Endodermal cell (in vitro differentiated cells): ENCODE results near the gene FKBP14. TPM values are rescaled to one million over a fixed set of nuclear protein-coding genes. Genes with fewer than 3 reads are reported as not detected.

Experiments
- DNase-seq: peaks from one replicate; pipeline ENCODE4 v3.0.0-alpha.2; 2017
- H3K27ac ChIP-seq: 2 replicates; pipeline ENCODE4 v1.5.1; 2013; ENCODE audit warnings: mild to moderate bottlenecking, low read depth, low read length, moderate library complexity
- H3K27me3 ChIP-seq: 2 replicates; pipeline ENCODE4 v1.6.1; 2013; ENCODE audit warnings: mild to moderate bottlenecking, low read length, moderate library complexity; ENCODE audit not compliant: insufficient read depth, control insufficient read depth, poor library complexity, severe bottlenecking
- H3K36me3 ChIP-seq: 2 replicates; pipeline ENCODE4 v1.7.0; 2013; ENCODE audit warnings: mild to moderate bottlenecking, low read length, moderate library complexity; ENCODE audit not compliant: control insufficient read depth, insufficient read depth
- H3K4me1 ChIP-seq: one replicate; pipeline ENCODE4 v1.7.0; 2013; ENCODE audit warnings: low read length; ENCODE audit not compliant: control insufficient read depth, insufficient read depth
- H3K4me3 ChIP-seq: 2 replicates; pipeline ENCODE4 v1.5.1; 2013; ENCODE audit warnings: mild to moderate bottlenecking, low read length, moderate library complexity
- H3K9ac ChIP-seq: 2 replicates; pipeline ENCODE4 v1.6.1; 2013; ENCODE audit warnings: mild to moderate bottlenecking, low read length, moderate library complexity; ENCODE audit not compliant: poor library complexity, severe bottlenecking; ENCODE audit errors: extremely low read depth
- H3K9me3 ChIP-seq: 2 replicates; pipeline ENCODE4 v1.6.1; 2013; ENCODE audit warnings: mild to moderate bottlenecking, low read length, moderate library complexity; ENCODE audit not compliant: control insufficient read depth
- H3K27ac Mint-ChIP-seq: 2 replicates; pipeline ENCODE4 v1.8.0; 2020; ENCODE audit warnings: mixed read lengths
- H3K27me3 Mint-ChIP-seq: 2 replicates; pipeline ENCODE4 v1.8.0; 2021; ENCODE audit warnings: mild to moderate bottlenecking, mixed read lengths; ENCODE audit not compliant: insufficient read depth
- H3K36me3 Mint-ChIP-seq: 2 replicates; pipeline ENCODE4 v1.8.0; 2020; ENCODE audit warnings: low read depth, mixed read lengths
- H3K4me1 Mint-ChIP-seq: 2 replicates; pipeline ENCODE4 v1.8.0; 2020; ENCODE audit warnings: mixed read lengths
- H3K4me3 Mint-ChIP-seq: 2 replicates; pipeline ENCODE4 v1.8.0; 2020; ENCODE audit warnings: mild to moderate bottlenecking, moderate library complexity, mixed read lengths
- H3K9me3 Mint-ChIP-seq: 2 replicates; pipeline ENCODE4 v1.8.0; 2020; ENCODE audit warnings: mild to moderate bottlenecking, mixed read lengths
- WGBS, 2 experiments: methylation state at CpG; one replicate each; pipeline versions ENCODE4 v1.1.5 to v1.1.7; 2013; ENCODE audit warnings: missing lambda C conversion rate in 2 of 2, mixed read lengths in 1 of 2; ENCODE audit not compliant: insufficient coverage in 1 of 2, insufficient read length in 1 of 2; 5-methylcytosine and 5-hydroxymethylcytosine counted together
- total RNA-seq, 2 donors: library from RNA; stranded (reverse); fragmentation: NEBNext Ultra II Directional in 1 of 2; extraction: Animal tissue kit (Norgen Biotek cat#: 25700) in 1 of 2; gene quantifications; 2 replicates in 1 of 2; 3 replicates in 1 of 2; pipeline ENCODE4 v1.2.1, GENCODE V29; 2021
- TF ChIP-seq, protein P1 (sequence below): fragments of 200-600 bp; sonication (generic); conservative IDR thresholded peaks from 2 replicates; pipeline ENCODE4 v1.5.0; 2021; ENCODE audit warnings: antibody characterized with exemption, mild to moderate bottlenecking

Gene FKBP14
- total RNA-seq, 2 donors from 2014 or later: 15.1 to 24.8 TPM

DNA sequence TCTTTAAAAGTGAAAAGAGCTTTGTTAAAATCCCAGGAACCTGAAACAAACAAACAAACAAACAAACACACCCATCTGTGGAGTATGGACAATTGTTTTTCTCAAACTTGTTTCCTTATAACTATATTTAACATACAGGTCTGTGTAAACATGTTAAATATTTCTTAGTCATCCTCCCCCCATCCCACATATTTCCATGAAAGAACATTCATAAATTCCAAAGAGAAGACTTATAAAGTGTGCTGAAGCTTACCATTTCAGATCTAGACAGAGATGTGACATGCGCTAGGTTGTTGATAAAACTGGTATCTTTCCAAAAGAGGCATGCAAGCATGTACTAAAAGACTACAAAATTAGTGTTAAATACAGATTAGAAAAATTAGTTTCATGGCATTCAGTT lies 6.5 kb downstream of the FKBP14 start:
- H3K27me3 Mint-ChIP-seq: no peaks in the 10 kb centered on the region
- H3K36me3 Mint-ChIP-seq: peaks cover 29% of the 10 kb centered on the region
- no peak for DNase-seq
- H3K4me3 Mint-ChIP-seq: no peak overlapping the region
- H3K4me3 ChIP-seq: no peak overlapping the region
- H3K27ac ChIP-seq: no peak overlapping the region
- no peaks in the 10 kb centered on the region for H3K9me3 Mint-ChIP-seq
- no peaks in the 10 kb centered on the region for H3K27me3 ChIP-seq
- no peaks in the 10 kb centered on the region for H3K9me3 ChIP-seq
- no peak overlapping the region for H3K9ac ChIP-seq
- H3K4me1 ChIP-seq: no peaks in the 10 kb centered on the region
- H3K27ac Mint-ChIP-seq: peak overlapping the region; percentile 31
- H3K4me1 Mint-ChIP-seq: peaks cover 12% of the 10 kb centered on the region
- peaks cover 41% of the 10 kb centered on the region for H3K36me3 ChIP-seq
- 88% methylated on average over 1 of the region's 1 CpG for WGBS, 2 experiments
- TF ChIP-seq, protein P1, sequence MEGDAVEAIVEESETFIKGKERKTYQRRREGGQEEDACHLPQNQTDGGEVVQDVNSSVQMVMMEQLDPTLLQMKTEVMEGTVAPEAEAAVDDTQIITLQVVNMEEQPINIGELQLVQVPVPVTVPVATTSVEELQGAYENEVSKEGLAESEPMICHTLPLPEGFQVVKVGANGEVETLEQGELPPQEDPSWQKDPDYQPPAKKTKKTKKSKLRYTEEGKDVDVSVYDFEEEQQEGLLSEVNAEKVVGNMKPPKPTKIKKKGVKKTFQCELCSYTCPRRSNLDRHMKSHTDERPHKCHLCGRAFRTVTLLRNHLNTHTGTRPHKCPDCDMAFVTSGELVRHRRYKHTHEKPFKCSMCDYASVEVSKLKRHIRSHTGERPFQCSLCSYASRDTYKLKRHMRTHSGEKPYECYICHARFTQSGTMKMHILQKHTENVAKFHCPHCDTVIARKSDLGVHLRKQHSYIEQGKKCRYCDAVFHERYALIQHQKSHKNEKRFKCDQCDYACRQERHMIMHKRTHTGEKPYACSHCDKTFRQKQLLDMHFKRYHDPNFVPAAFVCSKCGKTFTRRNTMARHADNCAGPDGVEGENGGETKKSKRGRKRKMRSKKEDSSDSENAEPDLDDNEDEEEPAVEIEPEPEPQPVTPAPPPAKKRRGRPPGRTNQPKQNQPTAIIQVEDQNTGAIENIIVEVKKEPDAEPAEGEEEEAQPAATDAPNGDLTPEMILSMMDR: no peak

DNA sequence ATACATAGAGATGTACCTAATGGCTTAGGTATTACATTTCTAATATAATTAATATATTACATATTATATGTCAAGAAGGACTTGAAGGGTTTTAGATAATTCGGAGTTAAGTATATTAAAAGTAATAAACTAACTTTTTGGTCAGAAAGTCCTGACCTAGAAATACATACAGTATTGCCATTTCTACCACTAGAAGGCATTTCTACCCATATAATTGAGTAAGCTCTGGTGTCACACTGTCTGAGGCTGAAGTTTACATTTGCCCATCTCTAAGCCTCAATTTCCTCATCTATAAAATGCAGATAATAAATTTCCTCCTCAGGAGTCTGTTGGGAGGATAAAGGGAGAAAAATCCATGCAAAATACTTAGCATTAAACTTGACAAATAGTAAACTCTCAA lies 7.1 kb downstream of the FKBP14 start:
- Mint-ChIP-seq H3K4me3 (no peak overlapping the region), H3K27ac (peak overlapping the region; percentile 31), H3K36me3 (peaks cover 32% of the 10 kb centered on the region), H3K9me3 (no peaks in the 10 kb centered on the region), H3K27me3 (no peaks in the 10 kb centered on the region), H3K4me1 (peaks cover 8% of the 10 kb centered on the region)
- Histone ChIP-seq H3K9me3 (no peaks in the 10 kb centered on the region), H3K4me3 (no peak overlapping the region), H3K27ac (no peak overlapping the region), H3K4me1 (no peaks in the 10 kb centered on the region), H3K36me3 (peaks cover 46% of the 10 kb centered on the region), H3K27me3 (no peaks in the 10 kb centered on the region), H3K9ac (no peak overlapping the region)
- TF ChIP-seq, protein P1: peak; percentile 17
- WGBS, 2 experiments: no CpG with 5 or more reads among the region's 1 CpG
- no peak for DNase-seq

DNA sequence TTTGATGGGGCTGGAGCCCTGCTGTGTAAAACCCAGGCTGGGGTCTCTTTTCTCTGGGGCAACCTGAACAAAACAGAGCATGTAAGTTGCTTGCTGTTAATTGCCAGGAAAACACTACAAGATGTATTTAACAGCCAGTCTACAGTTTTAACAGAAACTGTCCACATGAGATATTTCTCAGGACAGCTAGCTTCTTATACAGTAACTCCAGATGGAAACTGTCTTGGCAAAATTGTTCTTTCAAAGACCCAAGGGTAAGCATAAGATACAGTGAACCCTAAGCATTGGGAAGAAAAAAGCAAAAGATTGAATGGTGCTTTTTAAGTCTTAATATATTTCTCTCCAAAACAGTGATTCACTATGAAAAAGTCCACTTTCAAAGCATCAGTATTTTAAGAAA lies 8.1 kb downstream of the FKBP14 start:
- peaks cover 30% of the 10 kb centered on the region for H3K36me3 Mint-ChIP-seq
- H3K9ac ChIP-seq: no peak overlapping the region
- H3K27ac Mint-ChIP-seq: no peak overlapping the region
- H3K4me1 ChIP-seq: no peaks in the 10 kb centered on the region
- H3K27ac ChIP-seq: no peak overlapping the region
- no peak overlapping the region for H3K4me3 Mint-ChIP-seq
- no peak for DNase-seq
- TF ChIP-seq, protein P1: no peak
- H3K27me3 ChIP-seq: no peaks in the 10 kb centered on the region
- H3K4me1 Mint-ChIP-seq: peaks cover 4% of the 10 kb centered on the region
- peaks cover 55% of the 10 kb centered on the region for H3K36me3 ChIP-seq
- no peaks in the 10 kb centered on the region for H3K27me3 Mint-ChIP-seq
- no peaks in the 10 kb centered on the region for H3K9me3 ChIP-seq
- H3K4me3 ChIP-seq: no peak overlapping the region
- no peaks in the 10 kb centered on the region for H3K9me3 Mint-ChIP-seq
